HL-60 (cell line): ENCODE results near the gene RGS1.

Experiments used
- DNase-seq, 2 experiments: peaks; one replicate each; pipeline ENCODE4 v3.0.0-alpha.2; 2010 to 2020; ENCODE audit warnings: low read depth in 1 of 2, low spot score in 1 of 2
- H3K27ac ChIP-seq: fragments of 250-450 bp; sonication (Bioruptor Pico); replicated peaks from 2 replicates; pipeline ENCODE4 v1.5.1; 2020; ENCODE audit warnings: mild to moderate bottlenecking, moderate library complexity
- H3K27me3 ChIP-seq: fragments of 250-450 bp; sonication (Bioruptor Pico); 2 replicates; pipeline ENCODE4 v1.5.1; 2021; ENCODE audit warnings: mild to moderate bottlenecking, moderate library complexity; ENCODE audit not compliant: insufficient read depth, poor library complexity, severe bottlenecking
- H3K4me3 ChIP-seq: replicated peaks from 2 replicates; pipeline ENCODE4 v1.5.1; 2011; ENCODE audit warnings: mild to moderate bottlenecking, control low read depth, low read length; ENCODE audit not compliant: insufficient read depth
- GABPA ChIP-seq: IDR thresholded peaks from 2 replicates; pipeline ENCODE4 v1.6.1; 2012; ENCODE audit warnings: low read depth
- POLR2AphosphoS5 ChIP-seq: IDR thresholded peaks from 2 replicates; pipeline ENCODE4 v1.6.1; 2012; ENCODE audit warnings: low read depth
- REST ChIP-seq: IDR thresholded peaks from 2 replicates; pipeline ENCODE4 v1.6.1; 2012; ENCODE audit warnings: low read depth; ENCODE audit not compliant: insufficient replicate concordance
- SPI1 ChIP-seq: IDR thresholded peaks from 2 replicates; pipeline ENCODE4 v1.6.1; 2012; ENCODE audit warnings: low read depth, mild to moderate bottlenecking, borderline replicate concordance
- TF ChIP-seq, protein P1 (sequence below): IDR thresholded peaks from one replicate; pipeline ENCODE4 v1.5.1; 2011; ENCODE audit warnings: low read length, control low read depth, inconsistent platforms; ENCODE audit not compliant: insufficient read depth

RGS1 gene

GRCh38 chr1:192565946-192566345 lies 9.6 kb upstream of the RGS1 start:
- DNase-seq, result no peak
- Histone ChIP-seq H3K27me3 (no peaks in the 10 kb centered on the region), H3K4me3 (no peak overlapping the region), H3K27ac (no peak overlapping the region)
- no peak for TF ChIP-seq GABPA
- no peak for TF ChIP-seq SPI1

GRCh38 chr1:192566657-192567056 lies 8.9 kb upstream of the RGS1 start:
- DNase-seq, result peak; percentile 36 to 48
- Histone ChIP-seq H3K27me3 (no peaks in the 10 kb centered on the region), H3K27ac (peak overlapping the region; percentile 29), H3K4me3 (no peak overlapping the region)
- TF ChIP-seq SPI1 (peak; percentile 4; the same call in 1 of the 2 replicates), POLR2AphosphoS5 (no peak), REST (no peak), GABPA (no peak)
- TF ChIP-seq, protein P1, sequence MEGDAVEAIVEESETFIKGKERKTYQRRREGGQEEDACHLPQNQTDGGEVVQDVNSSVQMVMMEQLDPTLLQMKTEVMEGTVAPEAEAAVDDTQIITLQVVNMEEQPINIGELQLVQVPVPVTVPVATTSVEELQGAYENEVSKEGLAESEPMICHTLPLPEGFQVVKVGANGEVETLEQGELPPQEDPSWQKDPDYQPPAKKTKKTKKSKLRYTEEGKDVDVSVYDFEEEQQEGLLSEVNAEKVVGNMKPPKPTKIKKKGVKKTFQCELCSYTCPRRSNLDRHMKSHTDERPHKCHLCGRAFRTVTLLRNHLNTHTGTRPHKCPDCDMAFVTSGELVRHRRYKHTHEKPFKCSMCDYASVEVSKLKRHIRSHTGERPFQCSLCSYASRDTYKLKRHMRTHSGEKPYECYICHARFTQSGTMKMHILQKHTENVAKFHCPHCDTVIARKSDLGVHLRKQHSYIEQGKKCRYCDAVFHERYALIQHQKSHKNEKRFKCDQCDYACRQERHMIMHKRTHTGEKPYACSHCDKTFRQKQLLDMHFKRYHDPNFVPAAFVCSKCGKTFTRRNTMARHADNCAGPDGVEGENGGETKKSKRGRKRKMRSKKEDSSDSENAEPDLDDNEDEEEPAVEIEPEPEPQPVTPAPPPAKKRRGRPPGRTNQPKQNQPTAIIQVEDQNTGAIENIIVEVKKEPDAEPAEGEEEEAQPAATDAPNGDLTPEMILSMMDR, result no peak

- no peak for DNase-seq
- Histone ChIP-seq H3K27me3 (no peaks in the 10 kb centered on the region), H3K27ac (no peak overlapping the region), H3K4me3 (no peak overlapping the region)
- TF ChIP-seq, protein P1, result no peak
- TF ChIP-seq POLR2AphosphoS5 (no peak), REST (no peak), GABPA (no peak), SPI1 (no peak)
These were observed 7.5 kb upstream of the RGS1 start for GRCh38 chr1:192568063-192568462.

DNA sequence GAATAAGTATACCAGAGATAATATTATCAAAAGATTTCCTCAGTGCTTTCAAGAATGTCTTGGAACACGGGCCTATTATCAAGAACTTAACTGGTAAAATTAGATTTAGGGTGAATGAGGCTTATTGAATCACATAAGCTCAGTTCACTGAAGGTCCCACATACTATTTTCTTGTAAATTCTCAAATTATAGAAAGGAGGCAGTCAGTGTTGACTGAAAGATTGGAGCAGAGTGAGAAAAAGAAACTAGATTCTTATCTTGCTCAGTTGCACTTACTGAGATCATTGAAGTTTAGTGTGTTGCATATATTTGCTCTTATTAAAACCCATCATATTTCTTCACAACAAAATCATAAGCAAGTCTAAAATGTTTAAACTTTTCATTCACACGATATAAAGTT lies 3.9 kb upstream of the RGS1 start:
- DNase-seq, result no peak
- Histone ChIP-seq H3K4me3 (no peak overlapping the region), H3K27ac (no peak overlapping the region), H3K27me3 (no peaks in the 10 kb centered on the region)
- TF ChIP-seq POLR2AphosphoS5 (no peak), GABPA (no peak), REST (no peak), SPI1 (no peak)
- TF ChIP-seq, protein P1, result no peak
